HG03045 (cell line): ENCODE measurements around the gene RBM25.

ENCODE experiments used
- ATAC-seq: cut with Tn5 transposase; IDR thresholded peaks from one replicate; pipeline ENCODE4 v1.9.1; 2021; ENCODE audit warnings: mild to moderate bottlenecking, moderate library complexity; ENCODE audit not compliant: unreplicated experiment

RBM25 gene

GRCh38 chr14:73102806-73103497 lies 44.6 kb downstream of the RBM25 start:
- ATAC-seq, result no peak

- no peak for ATAC-seq
These were observed 46.7 kb downstream of the RBM25 start for GRCh38 chr14:73105050-73105449.

- no peak for ATAC-seq
These were observed 47.4 kb downstream of the RBM25 start for GRCh38 chr14:73105727-73106126.

GRCh38 chr14:73116079-73116665 lies 57.8 kb downstream of the RBM25 start:
- ATAC-seq, result no peak

- ATAC-seq, result no peak
These were observed 66.0 kb downstream of the RBM25 start for GRCh38 chr14:73124180-73124894.

- ATAC-seq, result no peak
These were observed 66.8 kb downstream of the RBM25 start for GRCh38 chr14:73125169-73125588.

GRCh38 chr14:73125746-73126145 lies 67.4 kb downstream of the RBM25 start:
- ATAC-seq, result no peak

GRCh38 chr14:73133795-73134194 lies 75.5 kb downstream of the RBM25 start:
- ATAC-seq, result no peak

GRCh38 chr14:73136085-73136386 lies 77.7 kb downstream of the RBM25 start:
- ATAC-seq, result no peak

- peak; percentile 90 for ATAC-seq
These were observed 78.3 kb downstream of the RBM25 start, which contains the start of gene PSEN1 for GRCh38 chr14:73136387-73137225. TSS of gene PSEN1 (plus strand) at chr14:73136507. CDS start at chr14:73148020, 11,513 bp downstream.

GRCh38 chr14:73140811-73141323 lies 82.5 kb downstream of the RBM25 start:
- no peak for ATAC-seq

GRCh38 chr14:73142216-73142615 lies 83.9 kb downstream of the RBM25 start:
- no peak for ATAC-seq

- ATAC-seq, result no peak
These were observed 84.7 kb downstream of the RBM25 start for GRCh38 chr14:73143003-73143402.

- ATAC-seq, result no peak
These were observed 85.3 kb downstream of the RBM25 start for GRCh38 chr14:73143617-73144016.

- no peak for ATAC-seq
These were observed 87.0 kb downstream of the RBM25 start for GRCh38 chr14:73145371-73145770.

GRCh38 chr14:73146111-73146510 lies 87.8 kb downstream of the RBM25 start:
- no peak for ATAC-seq

GRCh38 chr14:73149753-73150152 lies 91.4 kb downstream of the RBM25 start:
- no peak for ATAC-seq

- no peak for ATAC-seq
These were observed 94.9 kb downstream of the RBM25 start for GRCh38 chr14:73153272-73153671.

- ATAC-seq, result no peak
These were observed 103.9 kb downstream of the RBM25 start for GRCh38 chr14:73162251-73162650.

GRCh38 chr14:73166399-73166798 lies 108.1 kb downstream of the RBM25 start:
- ATAC-seq, result no peak

- ATAC-seq, result no peak
These were observed 109.4 kb downstream of the RBM25 start for GRCh38 chr14:73167727-73168126.
